Measurements from ENCODE around the gene GRIA3. TPM values are rescaled to one million over a fixed set of nuclear protein-coding genes. Genes with fewer than 3 reads are reported as not detected.
"Not testable (repeated sequence)": the region's sequence is repeated elsewhere in the genome, so short reads cannot be mapped to it uniquely, and the experiment has no call there.

Gene GRIA3
- total RNA-seq, 4 donors from 2014 or later = 0.45 to 0.83 (median 0.56) TPM

DNA sequence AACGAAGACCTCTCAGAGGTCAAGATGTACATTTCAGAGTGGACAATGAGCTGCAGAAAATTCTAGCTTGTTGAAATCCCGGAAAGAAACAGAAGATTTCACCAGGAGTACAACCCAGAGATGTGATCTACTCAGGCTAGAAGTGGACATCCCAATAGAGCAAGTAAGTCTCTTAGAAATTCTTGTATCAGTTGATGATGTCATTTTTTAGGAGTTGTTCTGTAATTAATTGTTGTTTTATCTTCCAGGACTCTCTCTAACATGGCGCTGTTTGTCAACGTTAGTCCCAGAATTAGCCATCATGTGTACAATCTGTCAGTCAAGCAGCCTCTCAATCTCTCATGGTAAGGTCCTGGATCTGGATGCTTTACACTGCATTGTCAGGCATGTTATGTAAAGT, 174.4 kb downstream of the GRIA3 start:
- Histone ChIP-seq H3K4me3 (no peak overlapping the region), H3K27me3 (no peaks in the 10 kb centered on the region), H3K4me1 (no peaks in the 10 kb centered on the region), H3K27ac (replicated peaks in 1 of 4) (no peak overlapping the region), H3K36me3 (no peaks in the 10 kb centered on the region), H3K9me3 (no peaks in the 10 kb centered on the region)
- no peak for DNase-seq (ENCODE audit: extremely low spot score)
- intact Hi-C loops (cut with DNase I) = no loop called here
- 74% methylated on average over 4 of the region's 4 CpGs for whole genome bisulfite sequencing
- TF ChIP-seq EP300 (IDR thresholded peaks at IDR 0.05) (no peak), POLR2AphosphoS5 (IDR thresholded peaks at IDR 0.05) (no peak), POLR2A (IDR thresholded peaks at IDR 0.05; ENCODE audit: low read depth) (no peak)
- TF ChIP-seq, protein P1, sequence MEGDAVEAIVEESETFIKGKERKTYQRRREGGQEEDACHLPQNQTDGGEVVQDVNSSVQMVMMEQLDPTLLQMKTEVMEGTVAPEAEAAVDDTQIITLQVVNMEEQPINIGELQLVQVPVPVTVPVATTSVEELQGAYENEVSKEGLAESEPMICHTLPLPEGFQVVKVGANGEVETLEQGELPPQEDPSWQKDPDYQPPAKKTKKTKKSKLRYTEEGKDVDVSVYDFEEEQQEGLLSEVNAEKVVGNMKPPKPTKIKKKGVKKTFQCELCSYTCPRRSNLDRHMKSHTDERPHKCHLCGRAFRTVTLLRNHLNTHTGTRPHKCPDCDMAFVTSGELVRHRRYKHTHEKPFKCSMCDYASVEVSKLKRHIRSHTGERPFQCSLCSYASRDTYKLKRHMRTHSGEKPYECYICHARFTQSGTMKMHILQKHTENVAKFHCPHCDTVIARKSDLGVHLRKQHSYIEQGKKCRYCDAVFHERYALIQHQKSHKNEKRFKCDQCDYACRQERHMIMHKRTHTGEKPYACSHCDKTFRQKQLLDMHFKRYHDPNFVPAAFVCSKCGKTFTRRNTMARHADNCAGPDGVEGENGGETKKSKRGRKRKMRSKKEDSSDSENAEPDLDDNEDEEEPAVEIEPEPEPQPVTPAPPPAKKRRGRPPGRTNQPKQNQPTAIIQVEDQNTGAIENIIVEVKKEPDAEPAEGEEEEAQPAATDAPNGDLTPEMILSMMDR (IDR thresholded peaks at IDR 0.05) = no peak

DNA sequence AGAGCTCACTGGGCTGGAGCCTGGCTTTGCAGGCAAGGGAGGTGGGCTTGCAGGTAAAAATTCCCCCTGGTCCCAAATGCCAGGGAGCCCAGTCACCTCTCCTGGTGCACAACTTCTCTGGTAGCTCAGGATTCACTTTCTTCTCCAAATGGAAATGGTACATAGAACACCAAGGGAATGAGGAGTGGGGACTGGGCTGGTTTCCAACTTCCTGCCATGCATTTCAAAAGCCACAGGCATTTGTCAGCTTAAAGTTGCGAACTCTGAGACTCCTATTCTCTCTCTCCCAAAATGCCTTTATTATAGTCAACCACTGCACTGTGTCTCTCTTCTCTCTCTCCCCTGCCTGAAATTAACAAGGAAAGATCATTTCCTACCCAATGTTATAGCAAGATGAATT, 177.3 kb downstream of the GRIA3 start:
- no peaks in the 10 kb centered on the region for H3K27me3 ChIP-seq
- H3K4me3 ChIP-seq = no peak overlapping the region
- WGBS = 40% methylated on average over 1 of the region's 1 CpG
- H3K4me1 ChIP-seq = no peaks in the 10 kb centered on the region
- H3K27ac ChIP-seq (replicated peaks in 1 of 4) = no peak overlapping the region
- no peak for DNase-seq (ENCODE audit: extremely low spot score)
- TF ChIP-seq, protein P1 (IDR thresholded peaks at IDR 0.05) = no peak
- intact Hi-C loops (cut with DNase I) = no loop called here
- H3K36me3 ChIP-seq = no peaks in the 10 kb centered on the region
- H3K9me3 ChIP-seq = no peaks in the 10 kb centered on the region

GRCh38 chrX:123386196-123386595, 202.1 kb downstream of the GRIA3 start:
- 71% methylated on average over 2 of the region's 2 CpGs for WGBS
- H3K4me1 ChIP-seq; H3K27me3 ChIP-seq; H3K27ac ChIP-seq (replicated peaks in 1 of 4); H3K4me3 ChIP-seq; DNase-seq (ENCODE audit: extremely low spot score); H3K36me3 ChIP-seq; intact Hi-C loops (cut with DNase I); H3K9me3 ChIP-seq: not testable (repeated sequence)

- H3K4me1 ChIP-seq = no peaks in the 10 kb centered on the region
- WGBS = 69% methylated on average over 1 of the region's 1 CpG
- DNase-seq (ENCODE audit: extremely low spot score) = no peak
- TF ChIP-seq POLR2A (IDR thresholded peaks at IDR 0.05; ENCODE audit: low read depth) = no peak
- TF ChIP-seq, protein P1 (IDR thresholded peaks at IDR 0.05) = no peak
- no peak for TF ChIP-seq POLR2AphosphoS5 (IDR thresholded peaks at IDR 0.05)
- no peak for TF ChIP-seq EP300 (IDR thresholded peaks at IDR 0.05)
- intact Hi-C loops (cut with DNase I) = no loop called here
- H3K4me3 ChIP-seq = no peak overlapping the region
- H3K27me3 ChIP-seq = no peaks in the 10 kb centered on the region
- no peaks in the 10 kb centered on the region for H3K36me3 ChIP-seq
- no peaks in the 10 kb centered on the region for H3K9me3 ChIP-seq
- no peak overlapping the region for H3K27ac ChIP-seq (replicated peaks in 1 of 4)
Measured at GRCh38 chrX:123392921-123393320, 208.8 kb downstream of the GRIA3 start.

- Histone ChIP-seq H3K27ac (replicated peaks in 1 of 4) (no peak overlapping the region), H3K4me3 (no peak overlapping the region), H3K36me3 (no peaks in the 10 kb centered on the region), H3K4me1 (no peaks in the 10 kb centered on the region), H3K9me3 (no peaks in the 10 kb centered on the region), H3K27me3 (no peaks in the 10 kb centered on the region)
- no peak for DNase-seq (ENCODE audit: extremely low spot score)
- intact Hi-C loops (cut with DNase I) = no loop called here
- TF ChIP-seq, protein P1 (IDR thresholded peaks at IDR 0.05) = no peak
- TF ChIP-seq POLR2AphosphoS5 (IDR thresholded peaks at IDR 0.05) = no peak
- no peak for TF ChIP-seq POLR2A (IDR thresholded peaks at IDR 0.05; ENCODE audit: low read depth)
- no peak for TF ChIP-seq EP300 (IDR thresholded peaks at IDR 0.05)
- 25% methylated on average over 1 of the region's 1 CpG for WGBS
Measured at GRCh38 chrX:123399709-123400108, 215.6 kb downstream of the GRIA3 start.

Measured in esophagus muscularis mucosa (tissue), 4 donors.